Measurements from ENCODE around the gene SBF1.

DNA sequence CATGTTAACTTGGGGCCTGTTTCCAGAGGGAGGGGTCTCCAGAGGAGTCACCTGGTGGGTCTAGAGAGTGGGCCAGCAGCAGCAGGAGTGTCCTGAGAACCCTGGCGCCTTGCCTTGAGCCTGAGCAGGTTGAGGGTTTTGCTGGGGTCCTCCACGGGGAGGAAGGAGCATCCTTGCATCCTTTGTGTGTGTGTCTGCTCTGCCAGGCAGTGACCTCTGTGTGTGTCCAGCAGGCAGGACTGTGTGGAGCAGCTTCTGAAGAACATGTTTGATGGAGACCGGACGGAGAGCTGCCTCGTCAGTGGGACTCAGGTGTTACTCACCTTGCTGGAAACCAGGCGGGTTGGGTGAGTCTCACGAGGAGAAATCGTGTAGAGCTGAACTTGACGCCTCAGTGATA is 55.7 kb downstream of the SBF1 start:
- TF ChIP-seq, protein P1, sequence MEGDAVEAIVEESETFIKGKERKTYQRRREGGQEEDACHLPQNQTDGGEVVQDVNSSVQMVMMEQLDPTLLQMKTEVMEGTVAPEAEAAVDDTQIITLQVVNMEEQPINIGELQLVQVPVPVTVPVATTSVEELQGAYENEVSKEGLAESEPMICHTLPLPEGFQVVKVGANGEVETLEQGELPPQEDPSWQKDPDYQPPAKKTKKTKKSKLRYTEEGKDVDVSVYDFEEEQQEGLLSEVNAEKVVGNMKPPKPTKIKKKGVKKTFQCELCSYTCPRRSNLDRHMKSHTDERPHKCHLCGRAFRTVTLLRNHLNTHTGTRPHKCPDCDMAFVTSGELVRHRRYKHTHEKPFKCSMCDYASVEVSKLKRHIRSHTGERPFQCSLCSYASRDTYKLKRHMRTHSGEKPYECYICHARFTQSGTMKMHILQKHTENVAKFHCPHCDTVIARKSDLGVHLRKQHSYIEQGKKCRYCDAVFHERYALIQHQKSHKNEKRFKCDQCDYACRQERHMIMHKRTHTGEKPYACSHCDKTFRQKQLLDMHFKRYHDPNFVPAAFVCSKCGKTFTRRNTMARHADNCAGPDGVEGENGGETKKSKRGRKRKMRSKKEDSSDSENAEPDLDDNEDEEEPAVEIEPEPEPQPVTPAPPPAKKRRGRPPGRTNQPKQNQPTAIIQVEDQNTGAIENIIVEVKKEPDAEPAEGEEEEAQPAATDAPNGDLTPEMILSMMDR (IDR thresholded peaks at IDR 0.05), result no peak
- no peak for TF ChIP-seq POLR2A (IDR thresholded peaks at IDR 0.05)
